ENCODE results near the gene HPN.
"Not testable (repeated sequence)": the region's sequence is repeated elsewhere in the genome, so short reads cannot be mapped to it uniquely, and the experiment has no call there.

Gene HPN

DNA sequence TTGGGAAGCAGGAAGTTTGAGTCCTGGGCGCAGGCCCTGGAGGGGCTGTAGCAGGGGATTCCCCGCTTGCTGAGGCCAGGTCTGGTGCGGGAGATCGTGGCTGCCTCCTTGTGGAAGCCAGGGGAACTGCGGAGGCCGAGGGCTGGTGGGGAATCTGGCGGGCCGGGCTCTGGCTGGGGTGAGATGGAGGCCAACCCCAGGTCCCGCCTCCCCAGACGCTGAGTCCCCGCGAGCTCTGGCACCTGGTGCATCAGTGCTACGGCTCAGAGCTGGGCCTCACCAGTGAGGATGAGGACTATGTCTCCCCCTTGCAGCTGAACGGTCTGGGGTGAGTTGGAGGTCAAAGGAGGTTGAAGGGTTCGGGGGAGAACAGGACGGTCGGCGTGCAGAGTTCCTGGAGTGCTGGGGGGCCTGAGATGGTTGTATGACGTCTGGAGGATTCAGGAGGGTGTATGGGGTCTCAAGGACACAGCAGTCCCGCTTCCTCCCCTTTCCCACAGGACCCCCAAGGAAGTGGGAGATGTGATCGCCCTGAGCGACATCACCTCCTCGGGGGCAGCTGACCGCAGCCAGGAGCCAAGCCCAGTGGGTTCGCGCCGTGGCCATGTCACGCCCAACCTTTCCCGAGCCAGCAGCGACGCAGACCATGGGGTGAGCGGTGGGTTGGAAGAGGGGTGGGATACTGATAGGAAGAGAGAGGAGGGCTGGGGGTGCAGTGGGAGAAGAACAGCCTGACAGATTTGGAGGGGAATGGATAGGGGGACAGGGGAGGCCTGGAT, 28.3 kb upstream of the HPN start:
- TF ChIP-seq, protein P1, sequence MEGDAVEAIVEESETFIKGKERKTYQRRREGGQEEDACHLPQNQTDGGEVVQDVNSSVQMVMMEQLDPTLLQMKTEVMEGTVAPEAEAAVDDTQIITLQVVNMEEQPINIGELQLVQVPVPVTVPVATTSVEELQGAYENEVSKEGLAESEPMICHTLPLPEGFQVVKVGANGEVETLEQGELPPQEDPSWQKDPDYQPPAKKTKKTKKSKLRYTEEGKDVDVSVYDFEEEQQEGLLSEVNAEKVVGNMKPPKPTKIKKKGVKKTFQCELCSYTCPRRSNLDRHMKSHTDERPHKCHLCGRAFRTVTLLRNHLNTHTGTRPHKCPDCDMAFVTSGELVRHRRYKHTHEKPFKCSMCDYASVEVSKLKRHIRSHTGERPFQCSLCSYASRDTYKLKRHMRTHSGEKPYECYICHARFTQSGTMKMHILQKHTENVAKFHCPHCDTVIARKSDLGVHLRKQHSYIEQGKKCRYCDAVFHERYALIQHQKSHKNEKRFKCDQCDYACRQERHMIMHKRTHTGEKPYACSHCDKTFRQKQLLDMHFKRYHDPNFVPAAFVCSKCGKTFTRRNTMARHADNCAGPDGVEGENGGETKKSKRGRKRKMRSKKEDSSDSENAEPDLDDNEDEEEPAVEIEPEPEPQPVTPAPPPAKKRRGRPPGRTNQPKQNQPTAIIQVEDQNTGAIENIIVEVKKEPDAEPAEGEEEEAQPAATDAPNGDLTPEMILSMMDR (IDR thresholded peaks at IDR 0.05; ENCODE audit: extremely low read depth, missing control alignments): peak; percentile 94
- peak; percentile 92 for DNase-seq (ENCODE audit: low spot score)

DNA sequence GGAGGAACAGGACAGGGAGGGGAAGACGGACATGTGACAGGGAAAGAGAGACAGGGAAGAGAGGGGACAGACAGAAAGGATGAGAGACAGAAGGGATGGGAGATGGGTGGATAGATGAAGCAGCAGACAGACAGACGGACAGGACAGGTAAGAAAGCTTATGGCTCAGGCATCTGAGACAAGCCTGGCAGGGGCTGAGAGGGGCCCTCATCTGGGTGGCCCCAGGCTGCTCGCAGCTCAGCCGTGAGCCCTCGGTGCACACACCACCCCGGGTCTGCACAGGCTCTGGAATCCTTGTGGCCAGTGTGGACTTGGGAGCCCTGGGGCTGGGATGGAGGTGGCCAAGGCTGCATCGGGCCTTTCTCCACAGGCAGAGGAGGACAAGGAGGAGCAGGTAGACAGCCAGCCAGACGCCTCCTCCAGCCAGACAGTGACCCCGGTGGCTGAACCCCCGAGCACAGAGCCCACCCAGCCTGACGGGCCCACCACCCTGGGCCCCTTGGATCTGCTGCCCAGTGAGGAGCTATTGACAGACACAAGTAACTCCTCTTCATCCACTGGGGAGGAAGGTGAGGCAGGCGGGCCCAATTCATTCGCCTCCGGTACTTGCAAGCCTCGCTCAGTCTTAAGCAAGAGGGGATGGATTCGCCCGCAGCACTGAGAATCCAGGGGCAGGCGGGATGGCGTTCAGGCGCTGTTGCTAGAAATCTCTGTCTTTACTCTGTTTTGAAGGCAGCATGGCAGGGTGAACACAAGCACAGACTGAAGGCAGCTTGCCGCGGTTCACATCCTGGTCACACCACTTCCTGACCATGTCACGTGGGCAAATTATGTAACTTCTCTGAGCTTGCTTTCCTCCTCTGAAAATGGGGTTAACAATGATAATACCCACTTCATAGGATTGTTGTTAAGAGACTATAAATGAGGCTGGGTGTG, 27.4 kb upstream of the HPN start:
- TF ChIP-seq, protein P1 (IDR thresholded peaks at IDR 0.05; ENCODE audit: extremely low read depth, missing control alignments): no peak
- no peak for DNase-seq (ENCODE audit: low spot score)

DNA sequence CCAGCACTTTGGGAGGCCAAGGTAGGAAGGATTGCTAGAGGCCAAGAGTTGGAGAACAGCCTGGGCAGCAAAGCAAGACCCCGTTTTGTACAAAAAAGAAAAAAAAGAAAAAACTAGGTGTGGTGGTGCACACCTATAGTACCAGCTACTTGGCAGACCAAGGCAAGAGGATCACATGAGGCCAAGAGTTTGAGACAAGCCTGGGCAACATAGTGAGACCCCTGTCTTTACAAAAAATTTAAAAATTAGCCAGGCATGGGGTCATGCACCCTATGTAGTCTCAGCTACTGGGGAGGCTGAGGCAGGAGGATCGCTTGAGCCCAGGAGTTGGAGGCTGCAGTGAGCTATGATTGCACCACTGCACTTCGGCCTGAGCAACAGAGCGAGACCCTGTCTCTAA, 26.7 kb upstream of the HPN start:
- DNase-seq (ENCODE audit: low spot score): not testable (repeated sequence)

DNA sequence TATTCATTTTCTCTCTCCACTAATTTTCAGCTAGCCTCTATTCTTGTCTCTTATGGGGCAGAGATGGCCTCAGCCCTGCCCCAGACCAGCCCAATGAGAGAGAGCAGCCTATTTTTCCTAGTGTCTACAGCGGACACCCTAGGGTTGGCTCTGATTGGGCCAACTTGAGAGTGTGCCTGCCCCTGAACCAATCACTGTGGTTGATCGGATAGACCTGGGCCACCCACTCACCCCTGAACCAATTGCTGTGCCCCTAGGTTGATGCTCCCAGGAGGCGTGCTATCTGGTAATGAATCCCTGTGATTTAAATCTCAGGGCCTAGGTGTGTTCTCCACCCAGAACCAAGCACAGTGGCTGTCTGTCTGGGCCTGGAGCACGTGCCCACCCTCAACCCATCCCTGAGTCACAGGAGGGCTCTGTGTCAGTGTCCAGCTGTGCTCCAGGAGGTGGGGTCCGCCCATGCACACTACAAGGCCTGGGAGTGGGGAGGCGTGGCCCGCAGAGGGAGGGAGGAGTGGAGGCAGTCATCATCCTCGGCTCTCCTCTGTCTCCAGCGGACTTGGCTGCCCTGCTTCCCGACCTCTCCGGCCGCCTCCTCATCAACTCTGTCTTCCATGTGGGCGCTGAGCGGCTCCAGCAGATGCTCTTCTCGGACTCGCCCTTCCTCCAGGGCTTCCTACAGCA, 26.1 kb upstream of the HPN start:
- TF ChIP-seq, protein P1 (IDR thresholded peaks at IDR 0.05; ENCODE audit: extremely low read depth, missing control alignments): no peak
- DNase-seq (ENCODE audit: low spot score): no peak

DNA sequence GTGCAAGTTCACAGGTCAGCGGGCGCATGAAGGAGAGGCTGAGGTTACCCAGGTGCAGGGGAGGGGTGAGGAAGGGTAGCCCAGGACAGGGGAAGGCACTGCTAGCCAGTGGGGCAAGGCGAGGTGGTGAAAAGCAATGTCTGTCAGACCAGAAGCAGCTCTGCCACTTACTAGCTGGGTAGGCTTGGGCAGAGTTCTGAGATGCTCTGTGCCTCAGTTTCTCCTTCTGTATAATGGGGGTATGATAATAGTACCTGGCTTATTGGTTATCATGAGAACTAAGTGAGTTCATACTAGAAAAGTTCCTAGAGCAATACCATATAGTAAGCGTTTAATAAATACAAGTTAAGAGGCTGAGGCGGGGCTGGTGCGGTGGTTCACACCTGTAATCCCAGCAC, 25.6 kb upstream of the HPN start:
- DNase-seq (ENCODE audit: low spot score): no peak
- TF ChIP-seq, protein P1 (IDR thresholded peaks at IDR 0.05; ENCODE audit: extremely low read depth, missing control alignments): no peak

DNA sequence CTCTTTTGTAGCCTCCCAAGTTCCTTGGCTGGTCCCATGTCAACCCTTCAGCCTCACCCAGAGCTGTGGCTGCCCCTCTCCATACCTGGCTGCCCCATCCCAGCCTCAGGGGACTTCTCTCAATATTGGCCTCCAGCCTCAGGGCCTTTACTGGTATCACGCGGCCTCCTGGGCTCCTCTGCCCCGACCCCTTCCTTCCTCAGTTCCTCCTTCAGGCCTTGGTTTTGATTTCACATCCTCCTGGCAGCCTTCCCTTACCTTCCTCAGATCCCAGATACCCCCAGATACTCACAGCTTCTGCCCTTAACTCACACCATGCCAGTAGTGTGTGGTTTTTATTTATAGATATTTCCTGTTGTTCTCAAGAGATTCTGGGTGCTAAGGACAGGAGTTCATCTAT, 24.0 kb upstream of the HPN start:
- DNase-seq (ENCODE audit: low spot score): no peak
- TF ChIP-seq, protein P1 (IDR thresholded peaks at IDR 0.05; ENCODE audit: extremely low read depth, missing control alignments): no peak

DNA sequence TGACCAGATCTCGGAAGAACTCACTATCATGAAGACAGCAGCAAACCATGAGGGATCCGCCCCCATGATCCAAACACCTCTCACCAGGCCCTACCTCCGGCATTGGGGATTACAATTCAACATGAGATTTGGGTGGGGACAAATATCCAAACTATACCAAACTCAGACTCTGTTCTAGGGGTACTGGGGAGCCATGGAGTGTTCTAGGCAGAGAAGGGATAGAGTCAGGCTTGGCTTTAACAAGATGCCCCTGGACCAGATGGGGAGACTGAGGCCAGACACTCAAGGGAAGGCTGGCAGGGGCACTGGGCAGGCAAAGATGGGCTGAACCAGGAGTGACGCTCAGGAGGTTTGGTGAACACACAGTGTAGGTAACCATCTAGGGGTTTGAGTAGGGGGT, 23.1 kb upstream of the HPN start:
- TF ChIP-seq, protein P1 (IDR thresholded peaks at IDR 0.05; ENCODE audit: extremely low read depth, missing control alignments): no peak
- no peak for DNase-seq (ENCODE audit: low spot score)

All from GM20000 (cell line).